Naive thymus-derived CD4-positive, alpha-beta T cell (primary cell): ENCODE results near the gene WDR87. TPM values are rescaled to one million over a fixed set of nuclear protein-coding genes. Genes with fewer than 3 reads are reported as not detected.
"Not testable (repeated sequence)": the region's sequence is repeated elsewhere in the genome, so short reads cannot be mapped to it uniquely, and the experiment has no call there.

Experiments
- ATAC-seq: fragments of 150-1000 bp; cut with Tn5 transposase; 2 replicates; pipeline ENCODE4 v1.10.0; 2021; ENCODE audit warnings: mild to moderate bottlenecking, moderate library complexity
- CTCF ChIA-PET: fragments of 350-600 bp; sonication (Branson Sonifier 250); formaldehyde crosslinking; loops from one replicate; lab custom pipeline; 2021; ENCODE audit warnings: antibody characterized with exemption; lab: Charles Lee
- POLR2A ChIA-PET: fragments of 350-600 bp; sonication (Branson Sonifier 250); formaldehyde crosslinking; loops from one replicate; lab custom pipeline; 2021; ENCODE audit warnings: antibody characterized with exemption, inconsistent platforms; lab: Charles Lee
- DNase-seq, 9 donors: peaks; one replicate each; pipeline versions ENCODE4 v3.0.0 to v3.0.0-alpha.2; 2020 to 2022; ENCODE audit warnings: mixed read lengths in 1 of 9
- H3K27ac ChIP-seq: one replicate; pipeline ENCODE4 v1.7.0; 2013; ENCODE audit warnings: mild to moderate bottlenecking, low read depth, low read length, moderate library complexity
- H3K27me3 ChIP-seq, 2 donors: one replicate each; pipeline ENCODE4 v1.7.0; 2013; ENCODE audit warnings: low read length in 2 of 2, mild to moderate bottlenecking in 2 of 2, moderate library complexity in 2 of 2; ENCODE audit not compliant: control insufficient read depth in 2 of 2, insufficient read depth in 2 of 2
- H3K36me3 ChIP-seq, 3 experiments: 1 replicate in 2 of 3; 2 replicates in 1 of 3; pipeline ENCODE4 v1.7.0; 2013; ENCODE audit warnings: low read length in 3 of 3, mild to moderate bottlenecking in 3 of 3, moderate library complexity in 1 of 3; ENCODE audit not compliant: insufficient read depth in 3 of 3, control insufficient read depth in 2 of 3
- H3K4me1 ChIP-seq, 2 donors: one replicate each; pipeline ENCODE4 v1.7.0; 2013; ENCODE audit warnings: low read length in 2 of 2, mild to moderate bottlenecking in 2 of 2, moderate library complexity in 1 of 2; ENCODE audit not compliant: control insufficient read depth in 2 of 2, insufficient read depth in 2 of 2
- H3K4me3 ChIP-seq: 2 replicates; pipeline ENCODE4 v1.7.0; 2013; ENCODE audit warnings: mild to moderate bottlenecking, low read length
- H3K9me3 ChIP-seq, 3 experiments: 1 replicate in 2 of 3; 2 replicates in 1 of 3; pipeline ENCODE4 v1.7.0; 2013; ENCODE audit warnings: low read length in 3 of 3; ENCODE audit not compliant: control insufficient read depth in 2 of 3
- H3K27ac Mint-ChIP-seq, 9 donors: one replicate each; pipeline ENCODE4 v1.8.0; 2020 to 2022; ENCODE audit warnings: mixed read lengths in 9 of 9, mild to moderate bottlenecking in 8 of 9, moderate library complexity in 5 of 9, inconsistent platforms in 2 of 9
- H3K27me3 Mint-ChIP-seq, 5 donors: one replicate each; pipeline ENCODE4 v1.8.0; 2021 to 2022; ENCODE audit warnings: mixed read lengths in 5 of 5, mild to moderate bottlenecking in 1 of 5
- H3K36me3 Mint-ChIP-seq, 5 donors: one replicate each; pipeline ENCODE4 v1.8.0; 2020 to 2022; ENCODE audit warnings: mixed read lengths in 5 of 5, mild to moderate bottlenecking in 3 of 5, inconsistent platforms in 1 of 5
- H3K4me1 Mint-ChIP-seq, 7 donors: one replicate each; pipeline ENCODE4 v1.8.0; 2020 to 2022; ENCODE audit warnings: mixed read lengths in 7 of 7, mild to moderate bottlenecking in 3 of 7, inconsistent platforms in 1 of 7
- H3K4me3 Mint-ChIP-seq, 10 donors: one replicate each; pipeline ENCODE4 v1.8.0; 2020 to 2022; ENCODE audit warnings: mild to moderate bottlenecking in 10 of 10, mixed read lengths in 10 of 10, moderate library complexity in 6 of 10, inconsistent platforms in 2 of 10
- H3K9me3 Mint-ChIP-seq, 11 donors: one replicate each; pipeline ENCODE4 v1.8.0; 2020 to 2022; ENCODE audit warnings: mixed read lengths in 11 of 11, mild to moderate bottlenecking in 4 of 11, inconsistent platforms in 1 of 11, moderate library complexity in 1 of 11
- intact Hi-C, 2 donors: fragments of 100-400 bp; cut with micrococcal nuclease; formaldehyde crosslinking; loops; one replicate each; pipeline ENCODE4 v1.15.1; 2023
- polyA plus RNA-seq, 2 donors: library from polyadenylated mRNA; unstranded; fragments of 300-500 nt; fragmentation: Illumina TruSeq; gene quantifications; one replicate each; pipeline ENCODE4 v1.2.3, GENCODE V29; 2021
- total RNA-seq, 6 experiments: library from RNA in 5 of 6; stranded (reverse) in 5 of 6; gene quantifications; 1 replicate in 5 of 6; 2 replicates in 1 of 6; pipeline ENCODE4 v1.2.3 and lab custom pipeline; 2021 to 2026

The WDR87 gene
- total and polyA plus RNA-seq, 7 experiments from 2014 or later, result not detected

DNA sequence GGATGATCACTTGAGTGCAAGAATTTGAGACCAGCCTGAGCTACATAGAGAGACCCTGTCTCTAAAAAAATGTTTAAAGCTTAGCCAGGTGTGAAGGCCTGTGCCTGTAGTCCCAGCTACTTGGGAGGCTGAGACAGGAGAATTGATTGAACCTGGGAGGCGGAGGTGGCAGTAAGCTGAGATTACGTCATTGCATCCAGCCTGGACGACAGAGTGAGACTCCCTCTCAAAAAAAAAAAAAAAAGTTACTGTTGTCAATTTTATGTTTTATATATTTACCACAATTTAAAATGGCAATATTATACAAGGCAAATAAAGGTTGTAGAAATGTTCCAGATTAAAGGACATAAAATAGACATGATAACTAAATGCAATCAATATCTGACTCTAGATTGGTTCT, 29.2 kb downstream of the WDR87 start:
- no peaks in the 10 kb centered on the region for H3K36me3 ChIP-seq
- no peak overlapping the region for H3K4me3 ChIP-seq
- peaks cover 0 to 7% (median 0%) of the 10 kb centered on the region in 3 experiments for H3K9me3 ChIP-seq
- Mint-ChIP-seq H3K4me3 (no peak overlapping the region), H3K4me1 (peaks cover 0 to 2% (median 0%) of the 10 kb centered on the region in 7 donors), H3K36me3 (peaks cover 0 to 5% (median 3%) of the 10 kb centered on the region in 5 donors), H3K27ac (no peak overlapping the region), H3K9me3 (peaks cover 0 to 46% (median 7%) of the 10 kb centered on the region in 11 donors), H3K27me3 (peaks cover 0 to 4% (median 0%) of the 10 kb centered on the region in 5 donors)
- DNase-seq (no peak), ATAC-seq (no peak)
- no peak overlapping the region for H3K27ac ChIP-seq
- ChIA-PET POLR2A (no interaction called here), CTCF (no interaction called here)
- no peaks in the 10 kb centered on the region for H3K4me1 ChIP-seq
- intact Hi-C loops, result no loop called here
- no peaks in the 10 kb centered on the region for H3K27me3 ChIP-seq

DNA sequence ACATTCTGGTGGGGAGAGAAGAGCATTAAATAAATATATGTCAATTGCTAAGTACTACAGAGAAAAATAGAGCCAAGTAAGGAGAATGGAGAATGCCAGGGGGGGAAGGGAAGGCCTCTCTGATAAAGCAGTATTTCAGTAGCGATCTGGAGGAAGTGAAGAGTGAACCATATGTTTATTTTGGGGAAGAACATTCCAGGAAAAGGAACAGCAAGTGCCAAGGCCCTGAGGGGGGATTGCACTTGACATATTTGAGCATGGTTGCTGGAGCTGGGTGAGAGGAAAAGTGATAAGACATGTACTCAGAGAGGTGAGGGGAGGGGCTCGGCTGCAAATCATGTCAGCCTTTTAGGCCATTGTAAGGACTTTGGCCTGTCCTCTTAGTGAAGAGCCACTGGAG, 30.4 kb downstream of the WDR87 start:
- no peak overlapping the region for H3K4me3 Mint-ChIP-seq
- no peak overlapping the region for H3K27ac ChIP-seq
- peaks cover 0 to 2% (median 0%) of the 10 kb centered on the region in 7 donors for H3K4me1 Mint-ChIP-seq
- ChIA-PET POLR2A (no interaction called here), CTCF (no interaction called here)
- intact Hi-C loops, result no loop called here
- no peak overlapping the region for H3K4me3 ChIP-seq
- H3K27ac Mint-ChIP-seq, result peak overlapping the region in 1 of 9 donors; percentile 3
- peaks cover 0 to 40% (median 5%) of the 10 kb centered on the region in 11 donors for H3K9me3 Mint-ChIP-seq
- H3K27me3 ChIP-seq, result no peaks in the 10 kb centered on the region
- no peaks in the 10 kb centered on the region for H3K9me3 ChIP-seq
- DNase-seq (no peak), ATAC-seq (no peak)
- no peaks in the 10 kb centered on the region for H3K4me1 ChIP-seq
- H3K27me3 Mint-ChIP-seq, result peaks cover 0 to 4% (median 4%) of the 10 kb centered on the region in 5 donors
- peaks cover 0 to 5% (median 0%) of the 10 kb centered on the region in 5 donors for H3K36me3 Mint-ChIP-seq
- no peaks in the 10 kb centered on the region for H3K36me3 ChIP-seq

DNA sequence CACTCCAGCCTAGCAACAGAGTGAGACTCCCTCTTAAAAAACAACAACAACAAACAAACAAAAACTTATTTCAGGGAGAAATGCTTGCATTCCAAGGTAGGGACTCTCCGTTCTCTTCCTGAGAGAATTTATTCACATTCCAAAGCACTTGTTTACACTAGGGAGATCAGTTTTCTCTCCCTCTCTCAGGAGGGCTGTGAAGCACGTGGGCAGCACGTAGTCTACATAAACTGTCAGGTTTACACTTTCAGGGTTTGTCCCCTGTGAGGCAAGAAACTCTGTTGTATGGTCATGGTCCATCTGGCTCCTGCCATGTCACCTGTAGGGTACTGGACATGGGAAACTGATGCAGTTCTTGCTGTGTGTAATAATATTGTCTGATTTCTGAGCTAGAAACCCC, 31.6 kb downstream of the WDR87 start:
- ATAC-seq (no peak), DNase-seq (no peak)
- intact Hi-C loops, result no loop called here
- no peak overlapping the region for H3K27ac Mint-ChIP-seq
- Histone ChIP-seq H3K9me3 (no peaks in the 10 kb centered on the region), H3K36me3 (no peaks in the 10 kb centered on the region), H3K27me3 (no peaks in the 10 kb centered on the region), H3K27ac (no peak overlapping the region), H3K4me3 (no peak overlapping the region), H3K4me1 (no peaks in the 10 kb centered on the region)
- H3K36me3 Mint-ChIP-seq, result peaks cover 0 to 5% (median 0%) of the 10 kb centered on the region in 5 donors
- peaks cover 0 to 2% (median 0%) of the 10 kb centered on the region in 7 donors for H3K4me1 Mint-ChIP-seq
- POLR2A ChIA-PET, result no interaction called here
- H3K4me3 Mint-ChIP-seq, result no peak overlapping the region
- peaks cover 0 to 10% (median 8%) of the 10 kb centered on the region in 5 donors for H3K27me3 Mint-ChIP-seq
- peaks cover under 1 to 46% (median 9%) of the 10 kb centered on the region in 11 donors for H3K9me3 Mint-ChIP-seq
- CTCF ChIA-PET, result no interaction called here

DNA sequence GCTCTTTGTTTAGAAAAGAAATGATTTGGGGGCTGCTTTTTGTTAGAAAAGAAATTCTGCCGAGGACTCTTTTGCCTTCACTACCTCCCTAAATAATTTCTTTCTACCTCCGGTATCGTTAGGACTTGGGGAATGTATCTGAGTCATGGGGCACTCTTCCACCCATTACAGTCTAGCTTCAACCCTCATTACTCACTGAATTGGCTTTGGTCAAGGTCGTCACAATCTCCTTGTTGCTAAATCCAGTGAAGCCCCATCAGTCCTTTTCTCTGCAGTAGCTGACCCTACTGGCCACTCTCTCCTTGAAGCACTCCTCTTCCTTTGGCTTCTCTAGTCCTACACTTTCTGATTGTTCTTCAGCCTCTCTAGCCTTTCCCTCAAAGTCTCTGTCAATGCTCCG, 34.0 kb downstream of the WDR87 start:
- POLR2A ChIA-PET, result no interaction called here
- H3K27me3 ChIP-seq, result no peaks in the 10 kb centered on the region
- Mint-ChIP-seq H3K36me3 (no peaks in the 10 kb centered on the region), H3K4me1 (peaks cover 0 to 2% (median 0%) of the 10 kb centered on the region in 7 donors), H3K27ac (peak overlapping the region in 1 of 9 donors; percentile 1), H3K9me3 (peaks cover 1 to 48% (median 12%) of the 10 kb centered on the region in 11 donors), H3K27me3 (peaks cover 0 to 23% (median 12%) of the 10 kb centered on the region in 5 donors), H3K4me3 (no peak overlapping the region)
- no peak overlapping the region for H3K27ac ChIP-seq
- ATAC-seq, result no peak
- H3K4me3 ChIP-seq, result no peak overlapping the region
- H3K9me3 ChIP-seq, result no peaks in the 10 kb centered on the region
- H3K36me3 ChIP-seq, result no peaks in the 10 kb centered on the region
- no peak for DNase-seq
- intact Hi-C loops, result no loop called here
- no peaks in the 10 kb centered on the region for H3K4me1 ChIP-seq
- CTCF ChIA-PET, result no interaction called here

DNA sequence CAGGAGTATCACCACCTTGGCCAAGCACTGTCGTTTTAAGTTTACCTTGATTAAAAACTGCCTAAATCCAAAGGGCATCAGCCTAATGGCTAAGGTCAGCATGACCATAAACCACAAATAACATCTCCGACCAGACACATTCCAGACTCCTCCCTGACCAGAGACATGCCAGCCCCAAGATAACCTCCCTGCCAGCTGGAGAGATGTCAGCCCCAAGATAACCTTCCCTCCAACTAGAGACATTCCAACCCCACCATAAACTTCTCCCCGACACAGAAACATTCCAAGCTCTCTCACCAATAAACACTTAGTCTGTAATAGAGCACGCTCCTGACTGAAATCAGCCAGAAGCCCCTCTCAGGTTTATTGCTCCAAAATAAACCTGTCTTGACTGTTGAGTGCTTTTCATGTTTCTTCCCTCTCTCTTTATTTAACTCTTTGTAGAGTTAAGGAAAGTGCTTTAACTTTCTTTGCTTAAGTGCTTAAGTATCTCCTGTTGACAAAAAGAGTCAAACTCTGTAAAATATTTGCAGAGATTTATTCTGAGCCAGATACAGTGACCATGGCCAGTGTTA, 36.5 kb downstream of the WDR87 start:
- no peak overlapping the region for H3K4me3 ChIP-seq
- no peaks in the 10 kb centered on the region for H3K36me3 ChIP-seq
- DNase-seq (no peak), ATAC-seq (no peak)
- H3K4me1 ChIP-seq, result no peaks in the 10 kb centered on the region
- Mint-ChIP-seq H3K27ac (no peak overlapping the region), H3K4me3 (no peak overlapping the region), H3K9me3 (peaks cover 0 to 49% (median 12%) of the 10 kb centered on the region in 11 donors), H3K36me3 (no peaks in the 10 kb centered on the region), H3K27me3 (peaks cover 0 to 30% (median 12%) of the 10 kb centered on the region in 5 donors), H3K4me1 (no peaks in the 10 kb centered on the region)
- H3K27ac ChIP-seq, result no peak overlapping the region
- no peaks in the 10 kb centered on the region for H3K27me3 ChIP-seq
- no peaks in the 10 kb centered on the region for H3K9me3 ChIP-seq
- ChIA-PET CTCF (no interaction called here), POLR2A (no interaction called here)
- intact Hi-C loops, result no loop called here

DNA sequence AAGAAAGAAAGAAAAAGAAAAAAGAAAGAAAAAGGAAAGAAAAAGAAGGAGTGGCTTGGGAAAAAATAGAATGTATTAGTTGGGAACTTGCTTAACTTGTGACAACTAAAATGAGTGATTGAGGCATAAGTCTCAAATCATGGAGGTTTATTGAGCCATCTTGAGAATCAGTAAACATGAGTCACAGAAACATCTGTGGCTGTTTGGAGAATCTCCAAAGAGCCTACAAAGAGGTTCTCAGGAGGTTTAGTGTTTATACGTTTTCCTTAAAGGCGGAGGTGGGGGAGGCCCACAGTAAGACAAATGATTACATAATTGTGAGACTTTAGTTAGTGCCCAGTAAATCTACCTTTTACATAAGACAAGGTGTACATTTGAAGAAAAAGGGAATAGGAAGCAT, 38.6 kb downstream of the WDR87 start:
- no peaks in the 10 kb centered on the region for H3K9me3 ChIP-seq
- H3K4me1 ChIP-seq, result no peaks in the 10 kb centered on the region
- DNase-seq (no peak), ATAC-seq (no peak)
- H3K27ac Mint-ChIP-seq, result no peak overlapping the region
- CTCF ChIA-PET, result no interaction called here
- H3K4me3 Mint-ChIP-seq, result no peak overlapping the region
- peaks cover 0 to 27% (median 12%) of the 10 kb centered on the region in 5 donors for H3K27me3 Mint-ChIP-seq
- POLR2A ChIA-PET, result no interaction called here
- H3K27me3 ChIP-seq, result no peaks in the 10 kb centered on the region
- H3K9me3 Mint-ChIP-seq, result peaks cover 0 to 45% (median 12%) of the 10 kb centered on the region in 11 donors
- no peaks in the 10 kb centered on the region for H3K36me3 Mint-ChIP-seq
- H3K36me3 ChIP-seq, result no peaks in the 10 kb centered on the region
- no peaks in the 10 kb centered on the region for H3K4me1 Mint-ChIP-seq
- intact Hi-C loops, result no loop called here
- no peak overlapping the region for H3K4me3 ChIP-seq
- H3K27ac ChIP-seq, result no peak overlapping the region

DNA sequence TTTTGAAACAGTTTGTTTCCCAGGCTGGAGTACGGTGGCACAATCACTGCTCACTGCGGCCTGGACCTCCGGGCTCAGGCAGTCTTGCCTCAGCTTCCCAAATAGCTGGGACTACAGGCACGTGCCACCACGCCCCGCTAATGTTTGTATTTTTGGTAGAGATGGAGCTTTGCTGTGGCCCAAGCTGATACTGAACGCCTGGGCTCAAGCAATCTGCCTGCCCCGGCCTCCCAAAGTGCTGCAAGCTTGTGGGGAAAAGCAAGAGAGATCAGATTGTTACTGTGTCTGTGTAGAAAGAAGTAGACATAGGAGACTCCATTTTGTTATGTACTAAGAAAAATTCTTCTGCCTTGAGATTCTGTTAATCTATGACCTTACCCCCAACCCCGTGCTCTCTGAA, 40.5 kb downstream of the WDR87 start:
- H3K27ac ChIP-seq, H3K27me3 ChIP-seq, H3K9me3 ChIP-seq, H3K4me1 Mint-ChIP-seq, ATAC-seq, H3K4me3 Mint-ChIP-seq, intact Hi-C loops, H3K4me3 ChIP-seq, CTCF ChIA-PET, DNase-seq, H3K27ac Mint-ChIP-seq, H3K4me1 ChIP-seq, H3K36me3 ChIP-seq, H3K36me3 Mint-ChIP-seq, POLR2A ChIA-PET: not testable (repeated sequence)
- Mint-ChIP-seq H3K27me3 (peaks cover 0 to 34% (median 9%) of the 10 kb centered on the region in 5 donors), H3K9me3 (peaks cover 0 to 32% (median 11%) of the 10 kb centered on the region in 11 donors)
